ENCODE data around the gene TSC22D1.

The TSC22D1 gene

DNA sequence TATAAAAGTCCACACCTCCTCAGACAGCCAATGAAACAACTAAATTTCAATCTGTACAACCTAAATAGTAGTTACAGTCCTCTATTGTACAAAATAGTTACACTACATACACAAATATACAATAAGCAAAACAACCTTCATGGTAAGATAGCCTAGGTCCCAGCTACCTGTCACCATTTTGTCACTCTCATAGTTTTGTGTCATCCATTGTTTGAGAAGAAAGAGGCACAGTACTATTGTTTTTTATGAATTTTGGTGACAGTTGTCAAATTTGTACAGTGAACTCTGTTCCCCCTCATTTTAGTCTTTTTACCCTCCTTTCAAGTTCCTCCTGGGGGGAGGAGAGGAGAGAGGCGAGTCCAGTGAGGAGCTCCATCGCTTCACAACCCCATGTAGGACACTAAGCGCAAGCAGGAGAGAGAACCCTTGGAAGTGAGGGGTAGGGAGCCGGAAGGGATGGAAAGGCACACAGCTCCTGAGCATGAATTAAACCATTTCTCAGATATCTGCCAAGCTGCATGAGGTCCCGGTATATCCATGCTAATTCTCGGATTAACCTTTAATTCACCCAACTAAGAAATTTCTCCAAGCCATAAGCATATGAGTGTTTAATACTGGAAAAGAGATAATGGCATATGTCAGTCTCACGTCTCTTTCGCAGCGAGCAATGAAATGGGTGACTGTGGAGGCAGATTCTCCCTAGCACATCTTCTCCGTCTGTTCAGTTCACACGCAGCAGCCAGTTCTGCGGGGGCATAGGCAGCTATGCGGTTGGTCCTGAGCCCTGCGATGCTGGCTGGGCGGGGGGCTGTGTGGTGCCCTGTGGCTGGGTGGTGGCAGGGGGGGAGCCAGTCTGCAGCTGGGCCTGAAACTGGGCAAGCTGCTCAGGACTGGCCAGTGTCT lies 142.0 kb downstream of the TSC22D1 start:
- DNase-seq (ENCODE audit: low read depth in 2 of 3, low spot score in 1 of 3): no peak

DNA sequence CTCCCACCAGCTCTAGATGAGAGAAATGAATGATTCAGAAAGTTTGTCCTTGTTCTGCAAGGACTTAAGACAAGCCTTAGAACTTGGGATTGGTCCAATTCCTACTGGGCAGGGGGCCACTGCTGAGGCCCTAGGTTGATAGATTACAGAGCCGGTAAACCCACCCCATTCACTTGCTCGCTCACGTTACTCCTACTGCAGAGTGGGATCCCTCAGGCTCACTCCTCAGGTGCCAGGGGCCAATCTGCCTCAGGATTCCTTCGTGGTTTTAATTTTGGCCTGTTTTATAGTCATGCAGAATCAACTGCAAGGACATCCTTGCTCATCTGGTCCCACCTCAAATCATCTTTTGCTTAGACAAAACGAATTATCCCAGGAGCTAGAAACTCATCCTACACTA lies 143.5 kb downstream of the TSC22D1 start:
- DNase-seq (ENCODE audit: low read depth in 2 of 3, low spot score in 1 of 3): no peak

GRCh38 chr13:44431150-44431549 lies 145.0 kb downstream of the TSC22D1 start:
- DNase-seq (ENCODE audit: low read depth in 2 of 3, low spot score in 1 of 3): no peak

- DNase-seq (ENCODE audit: low read depth in 2 of 3, low spot score in 1 of 3): no peak
Measured at GRCh38 chr13:44429311-44429710, 146.8 kb downstream of the TSC22D1 start.

DNA sequence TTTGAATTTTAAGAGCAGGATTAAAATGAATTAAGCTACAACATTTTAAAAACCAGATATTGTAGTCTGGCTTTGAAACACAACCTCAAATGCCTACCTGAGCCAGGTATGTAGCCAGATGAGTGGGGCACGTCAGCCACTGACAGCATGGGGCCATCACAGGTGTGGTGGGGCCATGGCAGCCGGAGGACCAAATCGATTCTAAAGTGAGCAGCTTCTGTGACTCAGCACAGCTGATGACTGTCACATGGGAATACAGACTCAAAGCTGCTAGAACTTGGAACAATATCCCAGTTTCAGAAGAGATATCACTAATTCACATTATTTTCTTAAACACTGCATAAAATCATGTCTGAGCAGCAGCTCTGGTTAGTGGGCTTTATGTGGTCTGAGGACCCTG lies 149.7 kb downstream of the TSC22D1 start:
- DNase-seq (ENCODE audit: low read depth in 2 of 3, low spot score in 1 of 3): no peak

DNA sequence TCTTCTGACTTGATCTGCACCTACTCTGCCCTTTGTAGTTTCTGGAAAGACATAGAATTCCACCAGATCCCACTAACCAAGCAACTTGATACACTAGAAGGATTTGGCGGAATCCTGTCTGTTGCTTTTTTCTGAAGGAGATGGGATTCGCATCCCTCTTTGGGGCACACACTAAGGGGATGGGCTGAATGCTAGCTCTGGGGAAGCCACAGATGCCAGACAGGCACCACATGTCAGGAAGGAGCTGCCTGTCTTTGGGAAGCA lies 150.4 kb downstream of the TSC22D1 start:
- DNase-seq (ENCODE audit: low read depth in 2 of 3, low spot score in 1 of 3): no peak

GRCh38 chr13:44425041-44425814 lies 150.9 kb downstream of the TSC22D1 start:
- no peak for DNase-seq (ENCODE audit: low read depth in 2 of 3, low spot score in 1 of 3)

DNA sequence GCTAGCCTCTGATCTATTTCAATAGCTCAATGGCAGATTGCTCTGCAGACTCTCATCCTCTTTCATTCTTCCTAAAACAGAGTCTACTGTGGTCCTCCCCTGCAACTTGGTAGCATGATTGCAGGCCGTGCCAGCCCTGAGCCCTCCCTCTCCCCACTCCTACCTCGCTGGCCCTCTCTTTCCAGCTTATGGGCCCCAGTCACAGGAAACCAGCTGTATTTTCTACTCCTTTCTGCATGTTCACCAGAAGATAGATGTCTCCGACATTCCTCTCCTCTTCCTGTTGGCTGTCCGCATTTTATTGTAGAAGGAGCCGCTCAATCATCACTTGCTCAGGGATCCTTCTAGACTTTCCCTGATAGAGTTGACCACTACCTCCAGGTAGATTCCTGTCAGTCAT lies 152.3 kb downstream of the TSC22D1 start:
- DNase-seq (ENCODE audit: low read depth in 2 of 3, low spot score in 1 of 3): no peak

DNA sequence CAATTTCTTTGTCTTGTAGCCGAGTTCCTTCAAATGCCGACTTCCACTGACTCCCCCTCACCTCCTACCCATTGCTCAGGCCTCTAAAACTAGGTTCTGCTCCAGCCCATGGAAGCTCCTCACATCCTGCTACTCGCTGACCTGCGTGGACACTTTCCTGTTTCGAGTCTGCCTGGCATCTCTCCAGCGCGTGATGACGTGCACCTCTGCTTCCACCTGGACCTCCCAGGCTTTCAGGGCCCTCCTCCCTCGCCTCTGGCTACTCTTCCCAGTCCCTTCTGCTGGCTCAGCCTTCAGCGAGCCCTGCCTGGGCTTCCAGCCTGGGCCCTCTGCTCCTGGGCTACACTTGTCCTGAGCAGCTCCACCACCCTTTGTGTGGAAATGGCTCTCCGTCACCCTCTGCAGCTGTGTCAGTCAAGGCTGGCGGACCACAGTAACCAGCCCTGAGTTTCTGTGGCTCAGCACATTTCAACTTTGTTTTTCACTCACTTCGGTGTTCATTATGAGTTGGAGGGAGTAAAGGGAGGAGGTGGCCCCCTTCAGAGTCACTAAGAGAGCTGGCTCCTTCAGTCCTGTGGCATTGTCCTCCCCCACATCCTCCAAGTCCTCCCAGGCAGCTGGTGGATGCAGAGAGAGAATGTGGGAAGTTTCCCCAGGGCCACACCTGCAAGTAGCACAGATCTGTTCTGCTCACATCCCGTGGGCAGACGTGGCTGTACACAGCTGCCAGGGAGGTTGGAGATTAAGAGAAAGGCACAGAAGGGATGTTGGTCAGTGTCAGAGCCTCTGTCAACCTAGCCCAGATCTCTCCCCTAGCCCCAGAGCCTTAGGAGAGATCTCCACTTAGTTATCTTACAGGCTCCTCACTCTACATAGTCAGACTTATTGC lies 153.1 kb downstream of the TSC22D1 start:
- DNase-seq (ENCODE audit: low read depth in 2 of 3, low spot score in 1 of 3): no peak

- DNase-seq (ENCODE audit: low read depth in 2 of 3, low spot score in 1 of 3): no peak
Measured at GRCh38 chr13:44421853-44422525, 154.1 kb downstream of the TSC22D1 start.

DNA sequence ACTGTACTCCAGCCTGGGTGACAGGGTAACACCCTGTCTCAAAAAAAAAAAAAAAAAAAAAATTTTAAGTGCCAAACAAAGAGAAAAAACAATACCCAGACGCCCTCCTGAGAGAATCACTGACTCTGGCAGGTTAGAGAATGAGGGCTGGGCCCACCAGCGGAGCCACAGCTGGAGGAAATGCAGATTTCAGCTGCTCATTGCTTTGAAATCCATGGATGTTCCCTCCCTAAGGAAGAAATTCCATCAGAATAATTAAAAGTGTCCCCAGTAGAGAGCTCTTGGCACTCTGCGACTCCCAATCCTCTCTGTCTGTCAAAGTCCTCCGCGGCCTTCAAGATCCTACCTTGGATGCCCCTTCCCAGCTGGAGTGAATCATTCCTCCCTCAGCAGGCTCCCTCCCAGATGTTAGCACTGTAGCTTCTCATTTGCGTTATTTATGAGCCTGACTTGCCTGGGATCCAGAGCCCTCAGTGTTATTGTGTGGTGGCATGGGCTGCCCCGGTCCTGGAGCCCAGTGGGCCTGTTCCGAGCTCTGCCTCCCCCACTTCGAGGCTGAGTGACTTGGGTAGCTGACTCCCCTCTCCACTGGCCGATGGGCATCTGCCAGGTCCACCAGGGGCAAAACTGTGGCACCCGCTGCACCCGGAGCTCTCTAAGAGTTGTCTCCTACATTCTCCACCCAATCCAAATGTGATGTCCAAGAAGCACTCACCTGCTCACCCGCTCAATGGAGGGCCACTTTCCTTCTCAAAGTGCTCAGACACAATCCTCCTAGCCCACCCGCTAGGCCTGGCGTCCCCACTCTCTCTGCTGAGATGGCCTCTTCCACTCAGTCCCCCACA lies 155.5 kb downstream of the TSC22D1 start:
- no peak for DNase-seq (ENCODE audit: low read depth in 2 of 3, low spot score in 1 of 3)

- DNase-seq (ENCODE audit: low read depth in 2 of 3, low spot score in 1 of 3): no peak
Measured at GRCh38 chr13:44417876-44418275, 158.3 kb downstream of the TSC22D1 start.

DNA sequence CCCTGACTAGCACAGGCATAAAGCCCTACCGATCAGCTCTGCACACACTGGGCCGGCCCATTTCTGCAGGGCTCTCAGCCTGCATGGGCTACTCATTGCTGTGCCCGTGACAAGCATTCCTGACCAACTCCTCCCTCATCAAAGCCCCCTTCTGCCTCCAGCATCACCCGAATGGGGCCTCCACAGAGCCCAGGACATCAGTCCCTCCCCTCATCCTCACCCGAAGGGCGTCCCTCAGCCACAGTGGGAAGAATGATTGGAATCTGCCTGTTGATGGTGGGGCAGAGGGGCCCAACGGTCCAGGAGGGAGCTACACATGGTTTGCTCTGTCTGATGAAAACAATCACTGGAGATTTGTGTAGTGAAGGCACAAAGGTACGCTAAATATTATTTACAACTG lies 158.7 kb downstream of the TSC22D1 start:
- no peak for DNase-seq (ENCODE audit: low read depth in 2 of 3, low spot score in 1 of 3)

DNA sequence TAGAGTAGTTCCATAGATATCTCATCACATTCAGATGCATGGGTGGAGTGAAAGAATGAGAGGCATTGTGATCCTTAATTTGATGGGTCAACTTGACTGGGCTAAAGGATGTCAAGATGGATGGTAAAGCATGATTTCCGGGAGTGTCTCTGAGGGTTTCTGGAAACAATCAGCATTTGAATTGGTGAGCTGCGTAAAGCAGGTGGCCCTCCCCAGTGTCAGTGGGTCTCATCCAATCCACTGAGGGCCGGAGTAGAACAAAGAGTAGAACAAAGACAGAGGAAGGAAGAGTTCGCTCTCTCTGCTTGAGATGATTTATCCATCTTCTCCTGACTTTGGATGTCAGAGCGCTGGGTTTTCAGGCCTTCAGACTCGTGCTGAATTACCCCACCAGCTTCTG lies 159.4 kb downstream of the TSC22D1 start:
- DNase-seq (ENCODE audit: low read depth in 2 of 3, low spot score in 1 of 3): no peak

DNA sequence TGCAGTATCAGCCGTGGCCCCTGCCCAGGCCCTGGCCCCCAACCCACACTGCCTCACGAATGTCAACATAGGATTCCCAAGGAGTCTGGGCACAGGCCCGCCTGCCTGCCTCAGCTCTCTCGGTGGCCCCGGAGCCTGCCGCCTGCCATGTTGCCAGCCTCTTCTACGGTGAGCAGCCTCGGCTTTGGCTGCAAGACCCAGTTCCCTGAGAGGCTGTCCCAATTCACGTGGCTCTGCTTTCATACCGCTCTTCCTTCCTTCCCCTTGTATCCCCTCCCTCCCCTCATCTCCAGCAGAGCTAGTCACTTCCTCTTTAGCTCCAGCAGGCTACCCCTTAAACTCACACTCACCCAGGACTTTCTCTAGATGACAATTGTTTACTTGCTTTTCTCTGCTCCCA lies 159.8 kb downstream of the TSC22D1 start:
- no peak for DNase-seq (ENCODE audit: low read depth in 2 of 3, low spot score in 1 of 3)

DNA sequence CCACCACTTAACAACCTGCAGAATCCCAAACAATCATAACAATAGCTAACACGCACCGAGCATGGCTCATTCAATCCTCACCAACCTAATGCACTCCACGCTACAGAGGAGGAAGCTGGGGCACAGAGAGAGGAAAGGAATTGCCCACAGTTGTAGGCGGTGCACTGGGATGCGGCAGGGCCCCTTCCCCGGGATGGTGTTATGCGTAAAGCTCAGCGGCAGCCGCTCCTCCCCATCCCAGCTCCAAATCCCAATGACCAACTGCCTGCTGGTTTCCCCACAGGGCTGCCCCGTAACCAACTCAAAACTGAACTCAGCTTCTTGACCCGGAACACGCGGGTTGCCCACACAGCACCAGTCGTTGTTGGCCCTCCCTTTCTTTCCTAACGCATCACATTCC lies 160.3 kb downstream of the TSC22D1 start:
- DNase-seq (ENCODE audit: low read depth in 2 of 3, low spot score in 1 of 3): no peak

DNA sequence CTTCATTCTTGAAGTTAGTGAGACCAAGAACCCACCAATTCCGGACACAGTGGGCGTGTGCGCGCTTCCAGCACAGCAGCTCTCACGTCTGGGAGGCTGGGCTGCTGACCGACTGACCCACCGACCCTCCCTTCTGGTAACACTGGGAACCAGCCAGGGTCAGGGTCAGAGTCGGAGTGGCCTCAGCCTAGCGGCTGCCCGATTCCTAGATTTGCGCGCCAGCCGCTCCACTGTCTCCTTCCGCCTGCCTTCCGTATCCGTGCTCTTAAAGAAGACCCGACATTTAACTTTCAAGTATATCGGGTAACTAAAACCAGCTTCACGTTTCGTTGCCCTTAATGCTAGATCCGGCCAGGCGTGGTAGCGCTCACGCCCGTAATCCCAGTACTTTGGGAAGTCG lies 161.4 kb downstream of the TSC22D1 start:
- no peak for DNase-seq (ENCODE audit: low read depth in 2 of 3, low spot score in 1 of 3)

DNA sequence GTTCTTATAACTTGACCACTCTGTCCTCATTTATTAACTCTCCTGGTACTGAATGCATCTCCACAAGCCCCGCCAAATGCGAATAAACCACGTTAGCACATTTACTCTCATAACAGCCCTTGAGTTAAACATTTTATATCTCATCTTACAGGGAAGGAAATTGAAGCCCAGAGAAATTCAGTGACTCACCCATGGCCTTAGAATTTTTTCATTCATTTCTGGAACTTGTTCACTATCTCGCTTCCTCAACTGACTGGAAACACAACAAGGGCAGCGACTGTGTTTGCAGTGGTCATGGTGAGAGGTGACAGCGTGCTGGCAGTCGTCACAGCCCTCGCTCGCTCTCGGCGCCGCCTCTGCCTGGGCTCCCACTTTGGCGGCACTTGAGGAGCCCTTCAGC lies 163.0 kb downstream of the TSC22D1 start:
- no peak for DNase-seq (ENCODE audit: low read depth in 2 of 3, low spot score in 1 of 3)

DNA sequence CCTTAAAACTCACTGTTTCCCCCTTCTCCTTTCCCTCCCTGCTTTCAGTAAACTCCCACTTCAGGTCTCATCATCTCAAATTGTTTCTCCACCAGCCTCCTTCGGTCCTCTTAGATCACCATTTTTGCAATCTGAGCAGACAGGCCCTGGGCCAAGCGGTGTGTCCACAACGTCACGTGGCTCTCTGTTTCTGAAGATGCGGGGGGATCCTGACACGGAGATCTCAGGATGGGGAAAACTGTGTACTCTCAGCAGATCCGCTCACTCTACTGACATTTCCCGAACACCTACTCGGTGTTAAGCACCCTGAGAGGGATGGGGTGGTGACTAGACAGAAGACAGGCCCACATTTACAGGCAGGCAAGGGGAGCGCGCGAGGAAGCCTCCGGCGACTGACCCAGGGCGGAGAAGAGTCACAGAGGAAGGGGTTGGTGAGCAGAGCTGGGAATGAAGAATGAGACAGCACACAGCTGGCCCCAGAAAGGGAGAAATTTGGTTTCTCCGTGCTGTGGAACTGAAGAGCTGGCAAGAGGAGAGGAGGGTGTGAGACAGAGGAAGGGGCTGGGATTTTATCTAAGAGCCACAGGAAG lies 163.7 kb downstream of the TSC22D1 start:
- no peak for DNase-seq (ENCODE audit: low read depth in 2 of 3, low spot score in 1 of 3)

GRCh38 chr13:44411841-44412240 lies 164.3 kb downstream of the TSC22D1 start:
- no peak for DNase-seq (ENCODE audit: low read depth in 2 of 3, low spot score in 1 of 3)

All from stimulated activated CD4-positive, alpha-beta T cell treated with anti-CD3 and anti-CD28 coated beads, Interleukin-12 subunit alpha, Interleukin-12 subunit beta, amount 100 ng/mL, for 48 hours (primary cell).